Tongue (tissue), 2 donors: ENCODE results near the gene CCNYL1. TPM values are rescaled to one million over a fixed set of nuclear protein-coding genes. Genes with fewer than 3 reads are reported as not detected.
"Not testable (repeated sequence)": the region's sequence is repeated elsewhere in the genome, so short reads cannot be mapped to it uniquely, and the experiment has no call there.

Experiments
- DNase-seq: peaks from one replicate; pipeline ENCODE4 v3.0.0-alpha.2; 2015
- total RNA-seq: library from RNA; depleted of rRNA; stranded (reverse); fragments of >200 nt; gene quantifications from one replicate; pipeline ENCODE4 v1.2.3, GENCODE V29; 2014

Gene CCNYL1
- total RNA-seq: 8.2 TPM

DNA sequence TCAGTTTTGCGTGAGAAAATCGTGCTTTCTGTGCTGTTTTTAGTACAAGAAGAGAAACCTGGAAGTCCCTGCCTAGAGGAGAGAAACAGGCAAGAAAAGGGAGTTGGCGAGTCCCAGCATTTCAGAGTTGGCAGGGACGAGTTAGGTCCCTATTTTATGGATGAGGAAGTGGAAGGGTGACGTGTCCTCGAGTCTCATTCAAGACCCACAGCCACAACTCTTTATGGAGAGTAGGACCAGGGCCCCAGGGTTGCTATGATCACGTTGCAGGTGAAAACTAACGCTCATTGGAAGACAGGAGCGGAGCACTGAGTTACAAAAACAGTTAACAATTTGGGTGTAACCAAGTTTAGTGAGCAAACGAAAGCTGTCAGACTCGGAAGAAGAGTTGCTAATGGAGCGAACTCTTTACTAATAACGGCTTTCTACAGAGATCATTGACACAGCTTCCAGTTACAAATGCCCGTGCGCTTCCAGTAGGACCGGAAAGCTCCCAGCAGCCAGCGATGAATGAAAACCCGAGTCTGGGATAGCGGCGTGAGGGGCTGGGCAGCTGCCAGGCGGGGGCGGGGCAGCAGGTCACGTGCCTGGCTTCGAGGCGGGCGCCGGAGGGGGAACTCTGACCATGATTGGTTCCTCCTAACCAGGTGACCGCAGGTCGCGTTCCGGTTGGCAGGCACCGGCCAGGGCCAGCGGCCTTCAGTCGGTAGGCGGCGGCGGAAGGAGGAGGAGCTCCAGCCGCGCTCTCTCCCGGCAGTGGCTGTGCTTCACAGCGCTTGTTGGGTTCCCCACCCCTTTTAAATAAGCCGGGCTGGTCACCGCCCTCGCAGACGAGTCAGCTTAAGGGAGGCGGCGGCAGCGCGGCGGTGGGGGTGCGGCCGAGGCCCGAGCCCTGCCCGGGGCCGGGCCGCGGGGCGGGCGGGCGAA, at the start of gene CCNYL1:
CCNYL1 (plus strand) TSS at position 827 of the 927 bp plus-strand sequence. CDS start 257 bp downstream, outside the sequence.
- DNase-seq: peak; percentile 99

DNA sequence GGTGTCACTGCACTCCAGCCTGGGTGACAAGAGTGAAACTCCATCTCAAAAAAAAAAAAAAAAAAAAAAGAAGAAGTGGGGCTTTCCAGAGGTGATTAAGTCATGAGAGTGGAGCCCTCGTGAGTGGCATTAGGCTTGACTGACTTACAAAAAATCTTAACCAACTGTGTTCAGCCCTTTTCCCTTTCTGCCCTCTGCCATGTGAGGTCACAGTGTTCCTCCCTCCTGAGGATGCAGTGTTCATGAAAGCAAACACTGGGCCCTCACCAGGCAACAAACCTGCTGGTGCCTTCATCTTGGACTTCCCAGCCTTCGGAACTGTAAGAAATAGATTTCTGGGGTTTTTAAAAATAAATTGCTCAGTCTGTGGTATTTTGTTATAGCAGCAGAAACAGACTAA, 49.2 kb upstream of the CCNYL1 start:
- DNase-seq: no peak

DNA sequence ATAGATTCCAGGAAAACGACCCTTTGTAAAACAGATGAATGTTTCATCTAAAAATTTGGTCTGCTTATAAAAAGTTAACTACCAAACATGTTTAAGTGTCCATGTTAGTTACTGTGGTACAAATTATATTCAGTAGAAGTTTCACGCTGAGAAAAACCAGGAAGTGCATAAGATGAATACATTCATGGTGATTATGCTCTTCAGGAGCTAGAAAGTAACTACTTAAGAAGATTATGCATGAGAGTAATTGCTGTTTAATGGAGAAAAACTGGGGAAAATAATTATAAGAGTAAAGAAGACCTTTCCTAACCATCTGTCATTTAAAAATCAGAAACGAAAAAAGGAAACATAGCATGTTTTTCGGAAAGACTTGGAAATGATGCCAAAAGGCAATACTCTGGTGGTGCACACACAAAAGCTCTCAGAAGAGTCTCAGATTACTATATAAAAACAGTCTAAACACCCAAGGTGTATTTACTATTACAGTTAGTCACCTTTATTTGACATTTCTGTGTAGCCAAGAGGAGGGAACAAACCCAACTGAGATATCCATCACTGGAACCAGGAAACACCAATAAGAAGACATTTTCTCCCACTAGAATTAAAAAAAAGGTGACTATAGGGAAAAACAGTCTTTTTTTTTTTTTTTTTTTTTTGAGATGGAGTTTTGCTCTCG, 47.4 kb upstream of the CCNYL1 start:
- no peak for DNase-seq

DNA sequence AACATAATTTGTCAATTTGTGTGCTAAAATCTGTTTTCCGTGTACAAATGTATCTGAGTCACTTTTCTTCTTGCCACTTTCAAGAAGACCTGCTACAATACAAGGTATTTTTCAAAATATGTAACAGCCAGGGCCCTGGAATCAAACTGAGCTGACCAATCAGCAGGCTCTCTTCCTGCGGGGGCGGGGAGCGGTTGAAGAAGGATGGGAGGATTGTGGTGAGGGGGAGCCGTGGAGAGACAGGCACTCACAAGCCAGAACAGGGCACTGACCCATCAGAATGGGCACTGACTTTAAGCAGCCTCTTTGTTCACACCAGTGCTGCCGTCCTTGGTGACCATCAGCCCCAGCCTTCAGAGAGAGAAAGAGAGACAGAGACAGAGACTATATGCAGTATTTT, 40.6 kb upstream of the CCNYL1 start:
- no peak for DNase-seq

DNA sequence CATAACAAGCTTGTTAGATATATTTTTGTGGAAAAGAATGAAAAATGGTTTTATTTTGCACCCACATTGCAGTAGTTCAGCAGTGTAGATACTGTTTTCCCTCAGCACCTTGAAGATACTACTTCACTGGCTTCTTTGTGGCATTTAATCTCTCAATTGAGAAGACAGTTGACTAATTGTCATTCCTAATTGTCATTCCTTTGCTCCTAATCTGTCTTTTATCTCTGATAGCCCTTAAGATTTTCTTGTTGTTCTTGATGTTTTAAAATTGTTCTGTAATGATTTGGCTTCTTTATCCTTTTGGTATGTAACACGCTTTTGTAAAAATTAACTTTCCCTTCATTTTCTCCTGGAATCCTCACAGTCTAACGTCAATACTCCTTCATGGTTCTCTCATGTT, 38.0 kb upstream of the CCNYL1 start:
- no peak for DNase-seq

DNA sequence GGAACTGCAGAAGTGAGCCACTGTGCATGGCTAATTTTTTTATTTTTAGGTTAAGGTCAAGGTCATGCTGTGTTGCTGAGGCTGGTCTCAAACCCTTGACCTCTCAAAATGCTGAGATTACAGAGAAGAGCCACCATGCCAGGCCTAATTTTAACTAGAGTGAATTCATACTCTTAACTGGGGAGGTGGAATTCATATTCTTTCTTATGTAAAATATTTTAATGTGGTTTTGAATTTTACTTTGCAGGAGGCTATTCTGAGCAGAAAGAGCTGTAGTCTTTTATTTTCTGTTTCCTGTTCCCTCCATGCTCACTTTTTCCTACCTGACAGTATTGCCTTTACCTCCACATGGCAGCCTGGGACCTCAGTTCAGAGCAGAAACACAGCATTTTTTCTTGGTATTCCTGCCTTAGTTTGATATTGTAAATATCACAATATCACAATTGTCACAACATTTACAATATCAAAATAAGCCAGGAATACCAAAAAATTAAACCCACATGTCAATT, 37.1 kb upstream of the CCNYL1 start:
- DNase-seq: no peak

DNA sequence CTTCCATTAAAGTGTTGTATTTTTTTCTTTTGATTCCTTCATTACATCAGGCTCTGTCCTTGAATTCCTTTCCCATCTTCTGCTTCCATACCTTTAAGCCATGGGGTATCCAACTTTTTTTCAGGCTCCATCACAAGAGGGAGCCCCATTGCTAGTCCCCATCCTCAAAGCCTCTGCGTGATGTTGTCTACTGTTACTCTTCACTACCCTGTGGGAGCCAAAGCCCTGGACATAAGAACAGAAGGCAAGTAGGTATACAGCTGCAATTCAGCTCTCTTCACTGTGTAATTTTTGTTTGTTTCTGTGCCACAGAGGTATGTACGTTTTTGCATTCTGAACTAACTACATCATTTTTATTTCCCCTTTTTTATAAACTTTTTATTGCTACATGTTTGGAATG, 36.6 kb upstream of the CCNYL1 start:
- DNase-seq: no peak

DNA sequence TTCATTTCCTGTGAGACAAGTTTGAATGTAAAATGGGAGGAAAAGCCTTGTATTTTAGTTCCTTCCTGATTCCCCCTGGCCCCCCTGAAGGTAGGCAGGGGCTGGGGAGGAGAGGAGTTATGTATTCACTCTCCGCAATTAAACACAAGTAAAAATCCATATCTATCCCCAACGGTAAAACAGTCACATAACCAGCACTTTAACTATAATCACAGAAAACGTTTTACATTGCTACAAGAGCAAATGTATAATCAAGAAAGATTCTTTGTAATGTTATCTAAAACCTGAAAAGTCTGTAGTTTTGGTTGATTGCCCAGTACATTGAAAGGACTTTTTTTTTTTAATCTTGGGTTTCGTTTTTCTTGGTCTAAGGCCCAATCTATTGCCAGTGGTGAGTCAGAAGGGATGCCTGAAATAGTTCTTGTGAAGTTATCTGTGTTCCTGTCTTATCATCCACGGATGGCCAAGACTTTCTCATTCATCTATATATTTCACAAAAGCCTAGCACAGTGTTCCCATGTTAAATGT, 34.5 kb upstream of the CCNYL1 start:
- no peak for DNase-seq

DNA sequence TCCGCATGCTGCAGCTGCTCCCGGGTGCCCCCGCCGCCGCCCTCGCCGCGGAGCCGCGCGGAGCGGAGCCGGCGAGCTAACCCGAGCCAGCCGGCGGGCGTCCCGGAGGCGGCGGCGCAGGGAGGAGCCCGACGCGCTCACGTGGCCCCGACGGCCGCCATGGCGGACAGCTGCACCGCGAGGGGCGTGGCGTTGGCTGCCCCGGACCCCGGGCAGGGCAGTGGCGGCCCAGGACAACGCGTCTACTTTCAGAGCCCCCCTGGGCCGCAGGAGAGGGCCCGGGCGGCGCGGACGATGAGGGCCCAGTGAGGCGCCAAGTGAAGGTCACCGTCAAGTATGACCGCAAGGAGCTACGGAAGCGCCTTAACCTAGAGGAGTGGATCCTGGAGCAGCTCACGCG, 30.0 kb upstream of the CCNYL1 start:
- no peak for DNase-seq

DNA sequence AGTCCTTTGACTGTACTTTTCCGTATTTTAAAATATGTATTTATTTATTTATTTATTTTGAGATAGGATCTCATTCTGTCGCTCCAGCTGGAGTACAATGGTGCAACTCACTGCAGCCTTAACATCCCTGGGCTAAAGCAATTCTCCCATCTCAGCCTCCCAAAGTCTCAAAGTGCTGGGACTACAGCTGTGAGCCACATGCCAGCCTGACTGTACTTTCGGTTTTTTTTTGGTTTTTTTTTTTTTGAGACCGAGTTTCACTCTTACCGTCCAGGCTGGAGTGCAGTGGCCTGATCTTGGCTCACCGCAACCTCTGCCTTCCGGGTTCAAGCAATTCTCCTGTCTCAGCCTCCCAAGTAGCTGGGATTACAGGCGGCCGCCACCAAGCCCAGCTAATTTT, 28.9 kb upstream of the CCNYL1 start:
- DNase-seq: no peak

DNA sequence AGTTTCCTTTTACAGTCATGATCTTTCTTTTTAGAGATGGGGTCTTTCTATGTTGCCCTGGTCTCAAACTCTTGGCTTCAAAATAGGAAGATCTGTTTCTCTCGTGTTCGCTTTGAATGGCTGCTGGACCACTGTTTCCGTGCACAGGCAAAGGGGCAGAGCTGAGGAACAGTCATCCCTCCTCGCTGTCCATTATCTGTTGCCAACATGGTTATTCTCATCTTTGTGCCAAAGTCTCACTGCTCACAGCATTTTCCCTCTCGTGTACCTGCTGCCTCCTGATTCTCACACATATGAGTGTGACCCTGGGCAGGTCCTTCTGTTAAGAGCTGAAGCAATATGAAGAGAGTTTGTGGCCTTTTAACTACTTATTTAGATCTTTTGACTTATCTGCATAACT, 28.0 kb upstream of the CCNYL1 start:
- no peak for DNase-seq

DNA sequence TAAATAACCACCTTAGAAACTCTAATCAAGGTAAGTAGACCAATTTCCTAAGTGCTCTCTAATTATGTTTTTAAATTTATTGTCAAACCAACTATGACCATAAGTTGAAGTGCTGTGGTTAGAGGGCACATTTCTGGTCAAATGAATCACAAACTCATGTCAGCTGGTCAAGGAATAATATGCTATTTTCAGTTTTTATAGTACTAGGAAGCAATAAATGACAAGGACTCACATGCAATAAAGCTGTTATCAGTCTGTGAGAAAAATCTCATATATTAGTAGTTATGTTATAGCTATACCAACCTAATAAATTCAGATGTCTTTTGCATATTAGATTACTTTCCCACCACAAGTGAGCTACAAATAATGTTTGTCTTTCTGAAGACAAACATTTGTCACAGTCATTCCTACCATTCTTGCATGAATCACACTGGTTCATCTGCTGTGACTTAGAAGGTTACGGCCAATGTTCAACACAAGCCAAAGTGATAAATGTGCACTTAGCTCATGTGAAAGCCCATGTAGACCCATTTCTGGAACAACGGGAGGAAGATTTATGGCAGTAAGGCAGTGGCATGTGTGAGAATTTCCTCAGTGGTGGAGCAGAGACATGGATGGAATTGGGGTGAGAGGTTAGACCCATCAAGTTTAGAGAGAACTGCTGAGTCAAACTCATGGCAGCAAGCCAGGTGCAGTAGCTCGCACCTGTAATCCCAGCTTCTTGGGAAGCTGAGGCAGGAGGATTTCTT, 27.4 kb upstream of the CCNYL1 start:
- DNase-seq: no peak

DNA sequence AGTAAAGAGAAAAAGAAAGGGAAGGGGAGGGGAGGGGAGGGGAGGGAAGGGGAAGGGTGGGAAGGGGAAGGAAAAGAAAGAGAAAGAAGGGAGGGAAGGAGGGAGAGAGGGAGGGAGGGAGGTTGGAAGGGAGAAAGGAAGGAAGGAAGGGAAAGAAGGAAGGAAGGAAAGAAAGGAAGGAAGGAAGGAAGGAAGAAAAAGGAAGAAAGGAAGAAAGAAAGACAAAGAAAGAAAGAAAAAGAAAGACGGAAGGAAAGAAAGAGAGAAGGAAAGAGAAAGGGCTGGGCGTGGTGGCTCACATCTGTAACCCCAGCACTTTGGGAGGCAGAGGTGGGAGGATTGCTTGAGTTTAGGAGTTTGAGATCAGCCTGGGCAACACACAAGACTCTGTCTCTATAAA, 24.6 kb upstream of the CCNYL1 start:
- no peak for DNase-seq

DNA sequence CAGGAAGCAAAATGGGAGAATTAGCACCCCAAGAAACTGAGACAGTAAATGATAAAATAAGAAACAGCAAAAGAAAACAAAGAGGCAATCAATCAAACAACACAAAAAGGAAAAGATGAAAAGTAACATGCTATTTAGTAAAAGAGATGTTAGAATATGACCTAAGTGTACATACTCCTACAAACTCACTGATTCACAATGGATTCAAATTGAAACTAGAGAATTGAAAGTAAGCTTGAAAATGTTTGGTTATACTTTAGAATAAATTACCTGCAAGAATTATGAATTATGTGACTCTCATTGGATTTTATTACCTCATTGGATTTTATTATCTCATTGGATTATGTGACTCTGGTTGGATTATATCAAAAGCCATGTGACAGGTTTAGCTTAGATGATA, 22.8 kb upstream of the CCNYL1 start:
- no peak for DNase-seq

DNA sequence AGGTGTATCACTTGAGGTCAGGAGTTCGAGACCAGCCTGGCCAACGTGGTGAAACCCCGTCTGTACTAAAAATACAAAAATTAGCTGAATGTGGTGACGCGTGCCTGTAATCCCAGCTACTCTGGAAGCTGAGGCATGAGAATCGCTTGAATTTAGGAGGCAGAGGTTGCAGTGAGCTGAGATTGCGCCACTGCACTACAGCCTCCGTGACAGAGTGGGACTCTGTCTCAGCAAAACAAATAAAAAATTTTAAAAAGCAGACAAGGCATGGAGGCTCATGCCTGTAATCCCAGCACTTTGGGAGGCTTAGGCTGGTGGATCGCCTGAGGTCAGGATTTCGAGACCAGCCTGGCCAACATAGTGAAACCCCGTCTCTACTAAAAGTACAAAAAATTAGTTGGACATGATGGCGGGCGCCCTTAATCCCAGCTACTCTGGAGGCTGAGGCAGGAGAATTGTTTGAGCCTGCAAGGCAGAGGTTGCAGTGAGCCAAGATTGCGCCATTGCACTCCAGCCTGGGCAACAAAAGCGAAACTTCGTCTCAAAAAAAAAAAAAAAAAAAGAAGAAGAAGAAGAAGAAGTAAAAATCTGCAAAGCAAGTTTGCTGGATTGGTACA, 20.5 kb upstream of the CCNYL1 start:
- not testable (repeated sequence) for DNase-seq

DNA sequence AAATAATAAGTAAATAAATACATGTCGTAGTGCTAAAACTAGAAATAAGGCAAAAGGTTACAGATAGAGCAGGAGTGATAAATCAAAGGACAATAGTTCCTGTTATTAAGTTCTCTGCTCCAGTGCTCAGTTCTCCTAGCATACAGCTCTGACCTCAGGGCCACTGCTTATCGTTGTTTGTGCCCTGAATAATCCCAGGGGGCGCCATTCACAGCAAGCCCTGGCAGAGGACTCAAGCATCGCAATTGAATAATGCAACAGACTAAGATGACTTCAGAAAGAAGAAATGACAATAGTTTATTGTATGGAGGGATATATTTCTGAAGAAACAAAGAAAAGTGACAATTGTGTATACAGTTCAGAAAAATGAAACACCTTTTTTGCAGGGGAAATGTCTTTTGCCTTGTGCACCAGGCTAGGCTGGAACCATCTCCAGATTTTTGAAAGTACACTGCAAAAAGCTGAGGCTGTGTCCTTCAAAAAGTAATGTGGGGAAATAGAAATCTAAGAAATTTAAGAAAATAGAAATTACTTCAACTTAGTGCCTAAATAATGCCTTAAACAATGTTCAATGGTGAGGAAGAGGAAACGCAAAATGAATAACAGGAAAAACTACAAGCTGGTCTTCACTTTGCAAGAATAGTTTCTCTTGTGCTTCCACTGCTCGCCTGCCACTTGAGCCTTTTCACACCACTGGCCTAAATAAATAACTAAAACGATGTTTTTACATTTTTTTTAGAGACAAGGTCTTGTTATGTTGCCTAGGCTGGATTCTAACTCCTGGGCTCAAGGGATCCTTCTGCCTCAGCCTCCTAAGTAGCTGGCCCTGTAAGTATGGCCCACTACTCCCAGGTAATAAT, 19.0 kb upstream of the CCNYL1 start:
- DNase-seq: no peak

DNA sequence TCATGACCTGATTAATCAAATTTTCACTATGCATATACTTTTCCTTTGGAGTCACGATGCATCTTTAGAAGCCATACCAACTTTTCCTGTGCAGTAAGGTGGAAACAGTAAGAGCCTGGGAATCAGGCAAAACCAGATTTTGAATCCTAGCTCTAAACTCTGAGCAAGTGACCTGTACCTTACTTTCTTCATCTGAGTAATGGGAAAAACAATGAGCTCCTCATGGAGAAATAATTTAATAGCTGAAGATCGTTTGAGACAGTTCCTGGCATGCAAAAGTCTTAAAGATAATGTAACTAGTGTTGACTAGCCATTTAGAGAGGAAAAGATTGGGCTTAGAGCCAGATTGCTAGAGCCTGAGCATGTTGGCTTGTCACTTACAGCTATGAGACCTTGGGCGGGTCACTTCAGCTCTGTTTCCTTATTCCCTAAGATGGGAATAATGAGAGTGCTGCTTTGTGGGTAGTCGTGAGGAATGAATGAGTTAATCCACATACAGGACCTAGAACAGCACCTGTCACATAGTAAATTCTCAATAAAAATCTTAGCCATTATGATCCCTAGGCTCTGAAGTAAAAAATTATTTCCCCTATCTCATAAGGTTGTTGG, 17.7 kb upstream of the CCNYL1 start:
- DNase-seq: no peak

DNA sequence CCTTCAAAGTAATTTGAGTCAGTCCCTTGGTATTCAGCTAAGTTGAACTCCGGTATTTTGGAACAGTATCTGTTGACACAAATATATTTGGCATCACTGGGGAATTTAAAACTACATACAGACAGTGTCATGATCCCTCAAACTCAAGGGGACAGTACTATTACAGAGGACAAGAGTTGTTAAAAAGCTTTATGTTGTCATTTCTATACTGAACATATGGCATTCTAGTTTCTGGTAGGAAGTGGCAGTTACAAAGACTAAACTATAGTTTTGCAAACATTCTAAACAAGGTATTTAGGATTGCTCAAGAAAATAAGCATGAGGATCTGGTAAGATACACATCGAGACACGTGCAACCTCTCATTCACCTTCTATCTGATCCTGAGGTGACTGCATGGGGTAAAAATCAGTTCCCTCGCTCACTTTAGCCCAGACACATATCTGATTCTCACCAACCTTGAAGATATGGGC, 16.6 kb upstream of the CCNYL1 start:
- DNase-seq: no peak

DNA sequence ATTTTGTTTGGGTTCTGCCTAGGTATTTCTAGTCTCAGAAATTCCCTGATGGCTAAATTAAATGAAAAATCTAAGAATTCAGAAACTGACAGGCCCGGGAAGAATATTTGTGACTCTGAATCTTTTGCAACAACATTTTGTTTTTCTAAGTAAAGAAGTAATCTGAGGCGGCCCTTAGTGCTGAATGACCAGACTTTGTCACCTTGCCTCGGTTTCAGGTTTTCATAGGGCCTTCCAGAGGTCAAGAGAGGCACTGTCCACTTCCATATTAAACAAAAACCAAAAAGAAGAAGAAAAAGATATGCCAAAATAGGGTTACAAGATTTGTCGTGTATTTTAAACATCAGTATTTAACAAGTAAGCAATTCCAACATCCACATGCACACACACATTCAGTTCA, 16.1 kb upstream of the CCNYL1 start:
- DNase-seq: no peak

DNA sequence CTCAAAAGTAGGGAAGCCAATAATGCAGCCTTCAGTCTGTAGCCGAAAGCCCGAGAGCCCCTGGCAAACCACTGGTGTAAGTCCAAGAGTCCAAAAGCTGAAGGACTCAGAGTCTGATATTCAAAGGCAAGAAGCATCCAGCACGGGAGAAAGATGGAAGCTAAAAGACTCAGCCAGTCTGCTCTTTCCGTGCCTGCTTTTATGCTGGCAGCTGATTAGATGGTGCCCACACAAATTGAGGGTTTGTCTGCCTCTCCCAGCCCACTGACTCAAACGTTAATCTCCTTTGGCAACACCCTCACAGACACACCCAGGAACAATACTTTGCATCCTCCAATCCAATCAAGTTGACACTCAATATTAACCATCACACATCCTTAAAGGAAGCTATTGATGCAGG, 14.5 kb upstream of the CCNYL1 start:
- not testable (repeated sequence) for DNase-seq
